Stimulated activated naive CD8-positive, alpha-beta T cell treated with anti-CD3 and anti-CD28 coated beads, Interleukin-15, amount 100 ng/mL, for 72 hours (primary cell): ENCODE results near the gene DOCK10.

Experiments used
- ATAC-seq: fragments of 150-1000 bp; cut with Tn5 transposase; 2 replicates; pipeline ENCODE4 v1.10.0; 2021; ENCODE audit warnings: mild to moderate bottlenecking, moderate library complexity
- DNase-seq, 2 donors: peaks; one replicate each; pipeline ENCODE4 v3.0.0; 2021 to 2022
- H3K27ac Mint-ChIP-seq, 2 donors: one replicate each; pipeline ENCODE4 v1.8.0; 2022; ENCODE audit warnings: mild to moderate bottlenecking in 2 of 2, mixed read lengths in 2 of 2, moderate library complexity in 2 of 2
- H3K27me3 Mint-ChIP-seq: one replicate; pipeline ENCODE4 v1.8.0; 2022; ENCODE audit warnings: mixed read lengths
- H3K4me1 Mint-ChIP-seq: one replicate; pipeline ENCODE4 v1.8.0; 2022; ENCODE audit warnings: mild to moderate bottlenecking, mixed read lengths
- H3K4me3 Mint-ChIP-seq, 2 donors: one replicate each; pipeline ENCODE4 v1.8.0; 2022; ENCODE audit warnings: mild to moderate bottlenecking in 2 of 2, mixed read lengths in 2 of 2, moderate library complexity in 1 of 2
- H3K9me3 Mint-ChIP-seq, 2 donors: one replicate each; pipeline ENCODE4 v1.8.0; 2022; ENCODE audit warnings: mixed read lengths in 2 of 2

The DOCK10 gene

GRCh38 chr2:224937887-224938286 lies 104.4 kb downstream of the DOCK10 start:
- no peaks in the 10 kb centered on the region for H3K27me3 Mint-ChIP-seq
- peaks cover 93% of the 10 kb centered on the region for H3K4me1 Mint-ChIP-seq
- no peaks in the 10 kb centered on the region for H3K9me3 Mint-ChIP-seq
- DNase-seq, result no peak
- ATAC-seq, result no peak
- H3K4me3 Mint-ChIP-seq, result peak overlapping the region; percentile 70 to 81
- peak overlapping the region; percentile 89 to 90 for H3K27ac Mint-ChIP-seq

- H3K9me3 Mint-ChIP-seq, result no peaks in the 10 kb centered on the region
- ATAC-seq, result no peak
- DNase-seq, result no peak
- no peaks in the 10 kb centered on the region for H3K27me3 Mint-ChIP-seq
- H3K4me1 Mint-ChIP-seq, result peaks cover 96% of the 10 kb centered on the region
- H3K27ac Mint-ChIP-seq, result peak overlapping the region; percentile 74 to 78
- H3K4me3 Mint-ChIP-seq, result peak overlapping the region; percentile 22 to 62
These were observed 107.6 kb downstream of the DOCK10 start for GRCh38 chr2:224934526-224935188.

DNA sequence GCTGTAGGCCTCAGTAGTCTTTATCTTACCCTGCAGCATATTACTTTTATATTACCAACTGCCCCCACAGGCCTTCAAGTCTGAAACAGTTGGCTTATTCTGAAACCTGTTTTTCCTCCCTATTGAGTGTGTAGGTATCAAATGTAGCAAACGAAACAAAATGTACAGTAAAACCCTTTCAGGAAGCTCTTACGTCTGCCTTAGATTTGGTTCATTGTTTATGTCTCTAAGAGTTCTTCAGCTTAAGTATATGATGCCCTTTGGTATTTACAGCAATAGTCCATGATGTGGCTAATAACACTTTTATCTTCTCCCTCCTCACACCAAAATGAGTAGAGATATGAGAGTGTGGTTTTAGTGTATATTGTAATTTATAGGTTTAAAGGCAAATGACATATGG lies 108.8 kb downstream of the DOCK10 start:
- H3K4me3 Mint-ChIP-seq, result peak overlapping the region; percentile 61 to 62
- DNase-seq (no peak), ATAC-seq (peak; percentile 81)
- H3K27ac Mint-ChIP-seq, result peak overlapping the region in 1 of 2 donors; percentile 95
- H3K4me1 Mint-ChIP-seq, result peaks cover 100% of the 10 kb centered on the region
- no peaks in the 10 kb centered on the region for H3K9me3 Mint-ChIP-seq
- H3K27me3 Mint-ChIP-seq, result no peaks in the 10 kb centered on the region

DNA sequence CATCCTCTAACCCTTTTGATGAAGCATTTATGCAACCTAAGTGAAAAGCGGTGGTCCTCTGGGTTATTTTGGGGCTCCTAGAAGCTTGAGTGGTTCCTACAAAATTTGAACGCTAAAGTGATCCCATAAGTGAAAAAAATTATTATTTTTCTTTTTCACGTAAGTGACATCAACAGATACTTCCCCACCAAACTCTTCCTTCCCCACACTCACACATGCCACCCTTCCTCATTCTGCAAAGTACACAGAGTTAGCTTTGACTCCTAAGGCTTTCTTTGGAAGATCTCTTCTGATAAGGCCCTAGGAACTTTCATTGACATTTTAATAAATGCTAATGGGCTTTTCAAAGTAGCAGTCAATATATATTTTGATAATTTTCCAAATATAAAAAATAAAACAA lies 109.7 kb downstream of the DOCK10 start:
- no peak for ATAC-seq
- Mint-ChIP-seq H3K4me3 (peak overlapping the region; percentile 37 to 55), H3K27me3 (no peaks in the 10 kb centered on the region), H3K4me1 (peaks cover 100% of the 10 kb centered on the region), H3K9me3 (no peaks in the 10 kb centered on the region), H3K27ac (no peak overlapping the region)
- no peak for DNase-seq

DNA sequence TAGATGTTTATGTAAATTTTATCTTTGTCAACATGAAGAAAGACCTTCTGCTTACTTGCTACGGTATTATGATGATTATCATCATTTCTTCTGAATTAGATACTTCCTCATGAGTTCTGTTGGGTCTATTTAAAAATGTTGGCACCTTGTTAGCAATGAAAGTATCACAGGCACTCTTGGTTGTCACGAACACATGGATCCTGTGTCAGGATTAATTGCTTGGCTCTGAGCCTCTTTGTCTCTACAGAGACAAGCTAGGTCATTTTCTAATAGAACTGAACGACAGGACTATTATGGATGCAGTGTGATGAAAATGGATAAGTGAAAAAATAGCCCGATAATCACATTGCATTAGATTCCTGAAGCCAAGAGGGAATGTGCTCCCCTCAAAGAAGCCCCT lies 110.3 kb downstream of the DOCK10 start:
- ATAC-seq, result no peak
- DNase-seq, result no peak
- peak overlapping the region in 1 of 2 donors; percentile 87 for H3K27ac Mint-ChIP-seq
- H3K4me3 Mint-ChIP-seq, result peak overlapping the region; percentile 21 to 55
- H3K4me1 Mint-ChIP-seq, result peaks cover 100% of the 10 kb centered on the region
- H3K27me3 Mint-ChIP-seq, result no peaks in the 10 kb centered on the region
- H3K9me3 Mint-ChIP-seq, result no peaks in the 10 kb centered on the region

- no peaks in the 10 kb centered on the region for H3K9me3 Mint-ChIP-seq
- DNase-seq (no peak), ATAC-seq (no peak)
- H3K4me3 Mint-ChIP-seq, result peak overlapping the region; percentile 55 to 68
- H3K4me1 Mint-ChIP-seq, result peaks cover 100% of the 10 kb centered on the region
- H3K27ac Mint-ChIP-seq, result peak overlapping the region; percentile 87 to 92
- H3K27me3 Mint-ChIP-seq, result no peaks in the 10 kb centered on the region
These were observed 111.3 kb downstream of the DOCK10 start for GRCh38 chr2:224930990-224931389.

- H3K4me3 Mint-ChIP-seq, result peak overlapping the region; percentile 55 to 58
- H3K27ac Mint-ChIP-seq, result peak overlapping the region; percentile 87 to 92
- H3K4me1 Mint-ChIP-seq, result peaks cover 100% of the 10 kb centered on the region
- H3K27me3 Mint-ChIP-seq, result no peaks in the 10 kb centered on the region
- no peaks in the 10 kb centered on the region for H3K9me3 Mint-ChIP-seq
- ATAC-seq (no peak), DNase-seq (no peak)
These were observed 112.1 kb downstream of the DOCK10 start for GRCh38 chr2:224930124-224930523.

DNA sequence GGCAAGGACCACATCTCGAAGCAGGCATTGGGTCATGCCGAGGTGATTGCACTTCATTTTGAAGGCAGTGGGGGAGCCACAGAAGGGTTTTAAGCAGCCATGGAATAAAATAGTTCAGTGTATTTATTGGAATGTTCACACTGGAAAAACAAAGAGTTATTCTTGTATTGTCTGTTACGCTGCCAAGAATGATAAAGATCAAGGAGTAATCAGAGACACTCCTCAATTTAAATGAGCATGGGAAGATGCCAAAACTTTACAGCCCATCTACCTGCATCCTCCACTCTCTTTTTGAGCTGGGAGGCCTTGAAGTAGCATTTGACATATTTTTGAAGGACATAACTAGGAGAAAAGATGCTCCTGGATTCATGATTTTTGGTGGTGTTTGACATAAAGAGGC lies 112.8 kb downstream of the DOCK10 start:
- no peaks in the 10 kb centered on the region for H3K27me3 Mint-ChIP-seq
- DNase-seq (no peak), ATAC-seq (no peak)
- H3K9me3 Mint-ChIP-seq, result no peaks in the 10 kb centered on the region
- H3K27ac Mint-ChIP-seq, result peak overlapping the region; percentile 46 to 87
- H3K4me1 Mint-ChIP-seq, result peaks cover 100% of the 10 kb centered on the region
- H3K4me3 Mint-ChIP-seq, result peak overlapping the region; percentile 55 to 58

GRCh38 chr2:224927646-224928173 lies 114.6 kb downstream of the DOCK10 start:
- Mint-ChIP-seq H3K27me3 (no peaks in the 10 kb centered on the region), H3K4me1 (peaks cover 97% of the 10 kb centered on the region), H3K4me3 (peak overlapping the region; percentile 74 to 82), H3K9me3 (no peaks in the 10 kb centered on the region), H3K27ac (peak overlapping the region; percentile 99 to 100)
- DNase-seq, result peak; percentile 66 to 84
- ATAC-seq, result peak; percentile 82

GRCh38 chr2:224927011-224927410 lies 115.3 kb downstream of the DOCK10 start:
- H3K4me1 Mint-ChIP-seq, result peaks cover 90% of the 10 kb centered on the region
- ATAC-seq (no peak), DNase-seq (no peak)
- peak overlapping the region; percentile 67 to 82 for H3K4me3 Mint-ChIP-seq
- H3K27me3 Mint-ChIP-seq, result no peaks in the 10 kb centered on the region
- H3K9me3 Mint-ChIP-seq, result no peaks in the 10 kb centered on the region
- H3K27ac Mint-ChIP-seq, result peak overlapping the region; percentile 99 to 100

DNA sequence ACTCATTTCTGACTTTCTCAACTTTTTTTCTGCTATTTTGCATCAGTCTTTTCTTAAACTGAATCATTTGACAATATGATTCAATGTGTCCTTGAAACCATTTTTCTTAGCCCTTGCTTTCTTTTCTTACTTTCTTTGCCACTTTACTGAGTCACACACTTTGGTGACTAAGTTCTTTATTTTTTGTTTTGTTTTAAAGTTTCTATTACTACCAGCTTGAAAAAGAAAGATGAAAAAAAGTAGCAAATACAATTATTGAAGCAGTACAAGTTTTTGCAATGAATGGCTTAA lies 116.5 kb downstream of the DOCK10 start:
- Mint-ChIP-seq H3K4me3 (peak overlapping the region; percentile 60 to 82), H3K9me3 (no peaks in the 10 kb centered on the region), H3K27ac (peak overlapping the region; percentile 99 to 100), H3K27me3 (no peaks in the 10 kb centered on the region), H3K4me1 (peaks cover 78% of the 10 kb centered on the region)
- DNase-seq, result no peak
- ATAC-seq, result peak; percentile 41

DNA sequence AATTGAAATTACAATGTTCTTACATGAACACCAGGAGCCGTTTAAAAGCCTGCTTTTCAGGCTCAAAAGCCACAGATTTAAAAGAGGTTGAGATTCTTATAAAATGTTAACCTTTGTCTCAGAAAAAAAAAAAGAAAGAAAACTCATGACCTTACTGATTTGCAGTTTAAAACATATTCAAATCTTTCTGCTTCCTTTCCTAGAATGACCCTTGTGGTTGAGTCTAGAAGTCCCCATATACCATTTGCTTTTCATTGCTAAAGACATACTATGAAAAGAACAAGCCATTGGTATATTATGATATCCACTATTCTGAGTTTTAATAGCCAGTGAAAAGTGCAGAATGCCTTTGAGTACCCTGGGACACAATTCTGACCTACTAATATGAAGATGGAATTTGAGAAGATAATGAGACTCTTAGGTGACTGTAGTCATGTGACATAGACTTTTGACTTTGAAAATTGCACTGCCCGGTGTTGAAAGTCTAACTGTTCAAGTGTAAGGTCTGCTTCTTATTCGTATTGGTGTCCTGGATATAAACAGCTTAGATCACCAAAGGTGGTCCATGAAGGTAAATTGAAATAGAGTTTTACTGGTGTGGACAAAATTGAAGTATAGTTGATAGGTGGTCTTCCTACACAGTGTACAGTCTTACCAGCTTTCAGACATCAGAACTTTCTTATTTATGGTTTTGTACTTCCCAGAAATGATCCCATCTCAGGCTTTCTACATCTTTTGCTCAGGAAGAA lies 117.0 kb downstream of the DOCK10 start:
- H3K9me3 Mint-ChIP-seq, result no peaks in the 10 kb centered on the region
- peak overlapping the region; percentile 99 to 100 for H3K27ac Mint-ChIP-seq
- peak overlapping the region; percentile 60 to 82 for H3K4me3 Mint-ChIP-seq
- peak in 1 of 2 donors; percentile 43 for DNase-seq
- H3K27me3 Mint-ChIP-seq, result no peaks in the 10 kb centered on the region
- ATAC-seq, result peak; percentile 31
- H3K4me1 Mint-ChIP-seq, result peaks cover 72% of the 10 kb centered on the region

GRCh38 chr2:224924631-224925030 lies 117.6 kb downstream of the DOCK10 start:
- Mint-ChIP-seq H3K27me3 (no peaks in the 10 kb centered on the region), H3K4me1 (peaks cover 66% of the 10 kb centered on the region), H3K27ac (peak overlapping the region; percentile 99 to 100), H3K9me3 (no peaks in the 10 kb centered on the region), H3K4me3 (peak overlapping the region; percentile 60 to 82)
- no peak for DNase-seq
- ATAC-seq, result no peak

GRCh38 chr2:224922142-224922727 lies 120.0 kb downstream of the DOCK10 start:
- H3K27ac Mint-ChIP-seq, result peak overlapping the region in 1 of 2 donors; percentile 81
- ATAC-seq (peak; percentile 8), DNase-seq (no peak)
- H3K9me3 Mint-ChIP-seq, result no peaks in the 10 kb centered on the region
- no peaks in the 10 kb centered on the region for H3K27me3 Mint-ChIP-seq
- H3K4me1 Mint-ChIP-seq, result peaks cover 42% of the 10 kb centered on the region
- H3K4me3 Mint-ChIP-seq, result peak overlapping the region in 1 of 2 donors; percentile 54

- Mint-ChIP-seq H3K4me1 (peaks cover 16% of the 10 kb centered on the region), H3K27ac (no peak overlapping the region), H3K27me3 (no peaks in the 10 kb centered on the region), H3K9me3 (no peaks in the 10 kb centered on the region), H3K4me3 (no peak overlapping the region)
- ATAC-seq (no peak), DNase-seq (no peak)
These were observed 122.7 kb downstream of the DOCK10 start for GRCh38 chr2:224919472-224920110.
